ENCODE results near the gene CACNA2D4.

The CACNA2D4 gene

DNA sequence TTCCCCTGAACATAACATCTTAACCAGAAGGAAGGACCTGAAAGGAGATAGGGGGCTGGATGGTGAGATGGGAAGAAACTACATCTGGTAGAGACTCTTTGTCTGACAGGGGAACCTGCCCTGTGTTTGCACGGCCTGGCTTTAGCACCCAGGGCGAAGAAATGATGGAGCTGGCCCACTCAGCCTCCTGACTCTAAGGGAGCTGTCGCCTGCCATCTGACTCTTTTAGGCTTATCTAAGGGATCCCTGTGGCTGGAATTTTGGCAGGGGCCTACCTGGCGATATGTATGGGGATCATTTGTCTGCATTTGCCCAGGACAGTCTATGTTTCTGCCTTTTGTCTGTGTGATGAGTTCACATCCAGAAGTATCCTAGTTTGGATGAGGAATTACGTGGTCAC lies 15.6 kb upstream of the CACNA2D4 start:
- DNase-seq = no peak

DNA sequence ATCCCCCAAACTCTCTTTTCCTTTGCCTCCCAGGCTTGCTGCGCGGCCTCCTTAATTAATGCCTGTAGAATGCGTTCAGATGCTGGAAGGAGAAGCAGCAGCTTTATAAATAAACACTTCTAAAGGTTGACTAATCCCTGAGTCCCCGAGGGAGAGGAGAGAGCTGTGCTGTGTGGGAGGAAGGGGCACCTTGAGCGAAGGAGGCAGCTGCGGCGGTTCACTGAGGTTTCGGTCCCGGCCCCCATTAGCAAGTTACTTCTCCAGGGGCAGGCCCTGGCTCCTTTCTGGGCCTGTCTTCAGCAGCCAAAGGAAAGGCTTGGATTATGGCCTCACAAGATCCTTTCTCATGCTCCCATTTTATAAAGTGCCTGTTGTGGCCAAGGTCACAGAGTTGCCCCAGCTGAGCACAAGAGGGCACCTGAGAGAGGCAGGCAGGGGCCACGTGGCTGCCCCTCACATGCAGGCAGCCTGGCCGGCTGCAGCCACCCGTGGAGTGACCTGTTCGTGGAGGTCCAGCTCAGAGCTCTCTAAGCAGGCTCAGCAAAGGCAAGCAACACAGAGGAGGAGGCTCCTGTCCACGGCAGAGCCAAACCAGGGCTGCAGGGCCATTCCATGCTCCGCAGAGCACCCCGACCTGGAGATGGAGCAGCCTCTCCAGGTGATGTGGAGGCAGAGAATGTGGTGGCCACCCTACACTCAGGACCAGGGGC lies 15.0 kb upstream of the CACNA2D4 start:
- no peak for DNase-seq

GRCh38 chr12:1932264-1932777 lies 13.9 kb upstream of the CACNA2D4 start:
- DNase-seq = peak; percentile 69

DNA sequence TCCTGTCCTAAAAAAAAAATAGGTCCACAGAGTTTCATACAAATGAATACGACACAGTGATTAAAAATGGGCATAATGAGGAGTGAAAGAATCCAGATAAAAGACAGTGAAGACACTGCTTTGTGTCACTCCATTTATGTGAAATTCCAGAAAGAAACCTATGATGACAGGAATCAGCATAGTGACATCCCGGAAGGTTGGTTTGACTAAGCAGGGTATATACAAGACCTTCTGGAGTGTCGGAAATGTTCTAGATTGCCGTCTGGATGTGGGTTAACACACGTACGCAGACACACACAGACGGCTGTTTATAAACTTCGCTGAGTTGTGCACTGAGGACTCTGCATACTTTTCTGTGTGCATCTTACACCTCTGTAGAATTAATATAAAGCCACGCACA lies 13.2 kb upstream of the CACNA2D4 start:
- DNase-seq = no peak

DNA sequence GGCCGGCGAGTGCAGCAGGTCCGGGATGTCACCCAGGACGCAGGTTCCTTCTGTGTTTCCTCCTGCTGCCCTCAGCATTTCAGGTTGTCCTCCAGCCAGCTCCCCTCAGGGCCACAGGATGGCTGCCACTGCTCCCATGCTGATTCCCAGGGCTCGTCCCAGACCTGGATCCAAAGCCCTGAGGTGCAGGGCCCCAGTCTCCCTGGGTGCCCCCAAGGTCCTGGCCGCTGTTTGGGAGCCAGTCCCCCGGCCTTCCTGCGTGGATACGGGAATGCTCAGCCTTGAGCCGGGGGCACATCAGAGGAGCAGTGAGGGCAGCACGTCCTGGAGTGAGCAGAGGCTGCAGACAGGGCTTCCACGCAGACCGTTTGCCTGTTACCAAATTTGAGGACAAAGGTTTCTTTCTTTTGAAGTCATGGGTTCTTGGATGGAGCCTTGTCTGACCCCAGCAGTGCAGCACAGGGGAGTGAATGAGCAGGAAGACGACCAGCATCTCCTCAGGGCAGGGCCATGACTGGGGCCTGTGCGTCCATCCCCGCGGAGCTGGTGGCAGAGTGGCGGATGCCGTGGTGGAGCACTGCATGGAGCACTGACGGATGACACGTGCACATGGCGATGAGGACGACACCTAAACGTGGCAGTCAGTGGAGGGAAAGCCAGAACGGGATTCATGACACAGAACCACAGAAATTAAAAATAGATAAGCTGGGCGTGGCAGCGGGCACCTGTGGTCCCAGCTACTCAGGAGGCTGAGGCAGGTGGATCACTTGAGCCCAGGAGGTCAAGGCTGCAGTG lies 12.5 kb upstream of the CACNA2D4 start:
- no peak for DNase-seq

DNA sequence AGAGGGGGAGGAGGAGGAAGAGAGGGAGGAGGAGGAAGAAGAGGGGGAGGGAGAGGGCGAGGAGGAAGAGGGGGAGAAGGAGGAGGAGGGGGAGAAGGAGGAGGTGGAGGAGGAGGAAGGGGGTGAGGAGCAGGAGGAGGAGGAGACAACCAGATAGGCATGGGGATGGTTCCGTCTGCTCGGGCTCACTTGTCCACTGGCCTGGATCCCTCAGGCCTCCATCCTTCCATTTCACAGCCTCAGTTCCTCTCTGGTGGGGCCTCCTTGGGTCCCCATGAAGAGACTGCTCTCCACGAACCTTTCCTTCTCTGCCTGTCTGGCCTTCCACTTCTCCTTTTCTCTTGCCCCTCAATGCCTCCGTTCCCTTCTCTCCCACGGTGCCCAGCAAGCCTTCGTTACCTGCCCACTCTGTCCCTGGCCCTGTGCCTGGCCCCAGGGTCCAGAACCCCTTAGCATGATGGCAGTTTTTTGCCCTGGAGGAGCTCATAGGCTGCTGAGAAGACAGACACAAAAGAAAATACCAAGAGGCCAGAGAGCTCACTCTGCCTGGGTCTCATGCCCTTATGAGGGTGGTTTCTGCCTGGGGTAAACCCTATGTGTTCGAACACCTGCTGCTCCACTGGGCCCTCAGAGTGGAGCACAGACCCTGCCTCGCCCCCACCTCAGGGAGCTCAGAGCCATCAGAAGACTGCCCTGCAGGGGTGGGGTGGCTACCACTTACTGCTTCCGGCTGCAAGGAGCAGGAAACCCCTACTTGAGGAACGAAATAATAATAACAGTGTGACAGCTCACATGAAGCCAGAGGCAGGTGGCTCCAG lies 11.7 kb upstream of the CACNA2D4 start:
- DNase-seq = no peak

DNA sequence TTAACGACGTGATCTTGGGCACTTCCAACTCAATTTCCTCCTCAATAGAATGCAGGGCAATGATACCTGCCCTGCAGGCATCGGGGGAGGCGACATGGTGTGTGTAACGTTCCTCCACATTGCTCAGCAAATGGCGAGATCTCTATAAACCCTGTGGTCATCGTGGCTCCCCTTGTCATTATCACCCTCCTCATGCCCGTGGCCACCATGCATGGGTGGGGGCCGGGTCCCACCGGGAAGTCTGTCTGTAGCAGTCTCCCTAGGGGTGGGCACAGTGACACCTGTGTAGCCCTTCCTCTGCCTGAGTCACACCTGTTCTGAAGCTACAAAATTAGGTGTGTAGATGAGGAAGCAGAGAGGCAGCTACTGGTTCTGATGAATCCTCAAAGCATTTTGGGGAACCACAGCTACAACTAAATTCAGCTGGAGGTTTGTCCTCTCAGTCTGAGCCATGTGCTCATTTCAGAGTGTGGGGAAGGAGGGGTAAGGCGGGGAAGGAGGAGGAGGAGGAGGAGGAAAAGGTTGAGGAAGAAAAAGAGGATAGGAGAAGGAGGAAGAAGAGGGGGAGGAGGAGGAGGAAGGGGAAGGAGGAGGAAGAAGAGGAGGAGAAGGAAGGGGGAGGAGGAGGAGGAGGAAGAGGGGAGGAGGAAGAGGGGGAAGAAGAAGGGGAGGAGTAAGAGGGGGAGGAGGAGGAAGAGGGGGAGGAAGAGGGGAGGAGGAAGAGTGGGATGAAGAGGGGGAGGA lies 11.0 kb upstream of the CACNA2D4 start:
- DNase-seq = no peak

DNA sequence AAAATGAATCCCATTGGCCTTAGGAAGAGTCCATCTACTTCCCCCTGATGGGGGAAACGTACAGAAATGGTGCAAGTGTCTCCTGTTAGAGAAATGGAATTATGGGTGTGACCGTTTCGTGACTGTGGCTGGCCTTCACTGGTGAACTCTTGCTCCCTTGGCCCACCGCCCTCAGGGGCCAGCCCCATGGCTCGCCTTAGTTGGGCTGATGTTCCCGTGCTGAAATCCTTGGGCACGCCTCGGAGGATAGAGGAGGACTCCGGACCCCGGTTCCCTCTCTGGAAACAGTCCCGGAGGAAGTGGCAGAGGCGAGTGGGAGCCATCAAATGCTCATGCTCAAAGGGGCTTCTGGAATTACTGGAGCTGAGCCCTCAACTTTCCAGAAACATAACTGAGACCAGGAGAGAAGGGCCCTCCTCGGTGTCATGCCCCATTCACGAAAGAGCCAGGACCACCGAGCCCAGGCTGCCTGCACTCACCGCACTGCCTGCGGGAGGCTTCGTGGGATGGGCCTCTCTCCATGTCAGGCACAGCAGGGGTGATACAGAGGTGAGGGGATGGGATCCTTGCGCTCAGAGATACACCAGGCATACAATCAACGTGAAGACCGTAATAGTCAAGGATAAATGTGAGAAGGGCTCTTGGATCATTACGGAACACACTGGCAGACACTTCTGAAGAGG lies 10.1 kb upstream of the CACNA2D4 start:
- no peak for DNase-seq

GRCh38 chr12:1927751-1928351 lies 9.4 kb upstream of the CACNA2D4 start:
- no peak for DNase-seq

DNA sequence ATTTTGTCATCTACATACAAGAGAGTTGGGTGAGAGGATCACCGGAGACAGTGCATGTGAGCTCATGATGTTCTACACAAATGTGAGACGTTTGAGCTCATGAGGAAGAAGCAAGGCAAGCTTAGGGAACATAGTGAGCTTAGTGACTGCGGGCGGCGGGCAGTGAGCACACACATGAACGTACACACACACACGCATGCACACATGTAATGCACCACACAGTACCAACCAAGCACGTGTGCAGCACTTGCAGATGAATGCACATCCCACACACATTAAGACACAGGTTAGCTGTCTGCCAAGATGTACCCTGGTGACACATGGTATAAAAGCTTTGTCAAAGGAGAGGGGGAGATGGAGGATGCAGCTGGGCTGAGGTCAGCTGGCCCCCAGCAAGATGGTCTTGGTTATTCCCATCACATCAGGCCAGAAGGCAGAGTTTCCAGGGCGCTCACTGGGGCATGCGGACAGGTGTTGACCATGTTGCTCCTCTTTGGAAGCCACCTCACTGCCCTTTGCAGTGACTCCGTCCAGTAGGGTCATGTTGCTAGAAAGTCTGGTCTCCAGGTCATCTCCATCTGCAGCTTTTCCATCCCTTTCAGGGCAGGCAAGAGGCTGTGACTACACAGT lies 8.7 kb upstream of the CACNA2D4 start:
- no peak for DNase-seq

GRCh38 chr12:1926251-1926657 lies 7.8 kb upstream of the CACNA2D4 start:
- DNase-seq = peak; percentile 56

GRCh38 chr12:1925684-1926006 lies 7.2 kb upstream of the CACNA2D4 start:
- peak; percentile 7 for DNase-seq

DNA sequence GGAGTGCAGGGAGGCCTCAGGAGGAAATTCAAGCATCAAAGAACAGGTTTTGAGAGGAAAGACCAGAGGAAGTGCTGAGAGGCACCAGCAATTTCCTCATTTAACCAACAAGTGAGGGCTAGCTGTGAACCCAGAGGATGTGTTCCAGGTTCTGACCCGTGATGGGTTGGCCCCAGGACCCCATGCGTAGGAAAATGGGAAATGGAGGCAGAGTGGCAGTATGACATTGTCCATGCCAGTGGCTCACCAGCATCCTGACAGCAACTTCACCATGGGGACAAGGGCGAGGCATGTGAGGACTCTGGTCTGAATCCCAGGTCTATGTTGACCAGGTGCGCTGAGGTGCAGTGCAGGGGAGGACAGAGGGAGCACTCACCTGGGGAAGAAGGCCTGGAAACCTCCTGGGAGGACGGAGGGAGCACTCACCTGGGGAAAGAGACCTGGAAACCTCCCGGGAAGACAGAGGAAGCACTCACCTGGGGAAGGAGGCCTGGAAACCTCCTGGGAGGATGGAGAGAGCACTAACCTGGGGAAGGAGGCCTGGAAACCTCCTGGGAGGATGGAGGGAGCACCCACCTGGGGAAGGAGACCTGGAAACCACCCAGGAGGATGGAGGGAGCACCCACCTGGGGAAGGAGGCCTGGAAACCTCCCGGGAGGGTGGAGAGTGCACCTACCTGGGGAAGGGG lies 6.7 kb upstream of the CACNA2D4 start:
- peak; percentile 0 for DNase-seq

DNA sequence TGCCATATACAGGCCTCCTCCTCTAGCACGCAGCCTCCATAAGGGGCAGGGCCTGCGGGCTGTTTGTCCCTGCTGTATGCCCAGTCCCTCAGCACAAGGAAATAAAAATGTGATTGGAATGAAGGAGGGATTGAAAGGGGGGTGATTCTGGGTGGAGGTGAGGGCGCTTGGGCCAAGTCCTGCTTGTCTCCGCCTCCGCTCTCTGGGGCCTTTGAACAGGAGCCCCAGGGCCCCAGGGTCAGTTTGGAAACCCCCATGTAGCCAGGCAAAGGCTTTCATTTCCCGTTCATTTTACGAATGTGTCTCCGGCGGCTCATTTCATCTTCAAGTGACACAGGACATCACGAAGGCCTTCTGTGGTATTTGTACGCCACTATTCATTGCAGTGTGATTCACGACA lies 4.5 kb upstream of the CACNA2D4 start:
- DNase-seq = peak; percentile 0

DNA sequence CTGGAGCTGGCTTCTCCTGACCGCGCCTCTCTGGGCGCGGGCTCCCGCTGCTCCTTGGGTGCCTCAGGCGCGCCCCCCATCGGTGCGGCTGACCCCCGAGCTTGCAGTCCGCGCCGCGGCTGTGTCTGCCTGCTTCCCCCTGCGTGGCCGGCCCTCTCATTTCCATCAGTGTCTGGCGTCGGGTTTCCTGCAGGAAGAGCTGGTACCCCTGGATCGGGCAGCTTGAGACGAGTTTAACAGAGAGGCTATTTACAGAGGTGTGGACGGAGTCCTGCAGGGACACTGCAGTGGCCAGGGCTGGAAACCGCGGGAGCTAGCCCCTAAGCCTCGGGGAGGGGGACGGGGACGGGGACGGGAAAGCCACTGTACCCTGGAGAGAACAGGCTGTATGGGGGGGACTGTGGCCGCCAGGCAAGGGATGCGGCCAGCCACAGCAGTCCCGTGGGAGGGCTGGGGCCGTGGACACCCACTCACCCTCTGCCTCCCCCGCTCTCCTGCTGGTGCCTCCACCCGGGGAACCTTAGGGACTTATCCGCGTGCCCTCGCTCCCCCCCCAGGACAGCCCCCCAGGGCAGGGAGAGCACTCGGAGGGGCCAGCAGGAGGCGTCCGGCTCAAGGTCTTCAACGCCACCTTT lies 3.7 kb upstream of the CACNA2D4 start:
- no peak for DNase-seq

- peak; percentile 72 for DNase-seq
Observed at GRCh38 chr12:1920971-1921370, 2.5 kb upstream of the CACNA2D4 start.

DNA sequence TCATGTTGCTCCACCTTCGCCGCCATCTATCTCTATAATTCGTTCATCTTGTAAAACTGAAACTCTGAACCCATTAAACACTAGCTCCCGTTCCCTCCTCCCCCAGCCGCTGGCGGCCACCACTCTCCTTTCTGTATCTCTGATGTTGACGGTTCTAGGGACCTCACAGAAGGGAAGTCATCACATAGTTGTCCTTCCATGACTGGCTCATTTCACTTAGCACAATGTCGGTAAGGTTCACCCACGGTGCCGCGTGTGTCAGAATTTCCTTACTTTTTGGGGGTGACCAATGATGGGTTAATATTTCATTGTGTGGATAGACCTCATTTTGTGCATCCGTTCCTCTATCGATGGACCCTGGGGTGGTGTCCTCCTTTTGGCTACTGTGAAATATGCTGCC lies 2.0 kb upstream of the CACNA2D4 start:
- no peak for DNase-seq

DNA sequence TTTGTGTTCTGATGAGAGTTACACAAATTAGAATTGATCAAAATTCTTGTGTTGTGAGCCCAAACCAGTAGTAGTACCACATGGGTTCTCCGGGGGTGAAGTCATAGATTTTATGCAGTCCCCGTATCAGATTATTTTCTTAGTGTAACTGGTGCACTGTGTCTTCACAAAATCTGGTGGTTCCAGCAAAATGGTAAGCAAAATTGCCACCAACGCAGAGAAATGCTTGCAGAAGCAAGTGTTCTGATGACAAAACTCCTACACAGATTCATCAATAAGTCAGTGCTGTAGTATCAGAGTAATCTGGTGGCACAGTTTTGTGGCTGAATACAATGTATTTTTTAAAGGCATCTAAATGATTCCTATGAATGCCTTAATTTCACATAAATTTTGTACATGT lies 1.3 kb upstream of the CACNA2D4 start:
- DNase-seq = no peak

DNA sequence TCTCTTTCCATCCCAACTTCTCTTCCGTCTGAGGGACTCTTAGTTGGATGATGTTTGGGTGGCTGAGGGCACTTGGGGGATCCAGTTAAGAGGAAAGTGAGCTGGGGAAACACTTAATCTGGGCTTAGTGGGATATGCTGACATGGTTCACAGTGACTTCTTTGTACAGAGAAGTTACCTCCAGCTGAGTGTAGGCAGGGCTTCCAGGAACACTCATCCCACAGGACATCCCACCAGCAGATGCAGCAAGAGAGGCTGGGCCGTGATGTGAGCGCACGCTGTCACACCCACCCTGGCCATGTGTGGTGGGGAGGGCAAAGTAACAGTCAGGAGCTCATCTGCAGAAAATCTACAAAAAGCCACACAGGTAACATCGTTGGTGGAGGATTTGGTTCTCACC lies 832 bp upstream of the CACNA2D4 start:
- no peak for DNase-seq

DNA sequence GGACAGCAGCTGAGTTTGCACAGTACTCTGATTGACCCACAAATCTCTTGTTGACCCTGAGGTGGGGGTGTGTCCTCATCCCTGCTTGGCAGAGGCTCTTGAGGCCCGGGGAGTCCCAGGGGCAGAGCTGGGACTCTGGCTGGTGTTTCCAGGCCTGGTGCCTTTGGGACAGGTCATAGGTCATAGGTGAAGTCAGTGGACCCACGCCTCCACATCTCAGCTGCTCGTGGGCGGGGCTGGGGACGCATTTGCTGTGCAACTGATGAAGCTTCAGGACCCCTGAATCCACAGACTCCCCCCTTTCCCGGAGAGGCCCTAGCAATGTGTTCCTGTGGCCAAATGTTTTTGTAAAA lies 408 bp upstream of the CACNA2D4 start:
- DNase-seq = no peak

Data from hematopoietic multipotent progenitor cell treated with erythropoietin and hydrocortisone succinate and interleukin-3 and kit ligand, for 6 days (in vitro differentiated cells).